22Rv1 (cell line): ENCODE measurements around the gene FBXO44.

Source experiments
- H3K27ac ChIP-seq: fragments of 450-650 bp; 2 replicates; pipeline ENCODE4 v1.5.1; 2017
- CTCF ChIP-seq: fragments of 450-650 bp; IDR thresholded peaks from 2 replicates; pipeline ENCODE4 v1.5.1; 2017; ENCODE audit warnings: mild to moderate bottlenecking
- ZFX ChIP-seq: fragments of 450-650 bp; IDR thresholded peaks from 2 replicates; pipeline ENCODE4 v1.6.1; 2017; ENCODE audit warnings: antibody characterized with exemption, borderline replicate concordance

FBXO44 gene

DNA sequence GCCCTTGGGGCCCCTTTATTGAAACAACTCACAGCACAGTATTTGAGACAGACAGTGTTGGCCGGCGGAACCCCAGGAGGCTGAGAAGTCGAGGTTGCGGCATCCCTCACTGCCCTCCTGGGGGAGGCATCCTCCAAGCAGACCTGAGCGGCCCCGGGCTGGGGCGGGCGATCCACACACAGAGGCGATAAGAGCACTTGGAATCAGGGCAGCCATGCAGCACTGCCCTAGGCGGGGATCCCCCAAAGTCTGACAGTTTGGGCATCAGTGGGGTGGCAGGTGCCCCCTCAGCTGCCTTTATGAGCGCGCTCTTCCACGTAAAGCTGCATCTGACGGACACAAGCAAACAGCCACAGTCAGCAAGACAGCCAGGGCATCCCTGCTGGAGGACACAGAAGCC lies 19.8 kb downstream of the FBXO44 start:
- no peak for TF ChIP-seq CTCF
- no peak for TF ChIP-seq ZFX
- no peak overlapping the region for H3K27ac ChIP-seq

- H3K27ac ChIP-seq = no peak overlapping the region
Observed at GRCh38 chr1:11675325-11675724, 20.6 kb downstream of the FBXO44 start.

DNA sequence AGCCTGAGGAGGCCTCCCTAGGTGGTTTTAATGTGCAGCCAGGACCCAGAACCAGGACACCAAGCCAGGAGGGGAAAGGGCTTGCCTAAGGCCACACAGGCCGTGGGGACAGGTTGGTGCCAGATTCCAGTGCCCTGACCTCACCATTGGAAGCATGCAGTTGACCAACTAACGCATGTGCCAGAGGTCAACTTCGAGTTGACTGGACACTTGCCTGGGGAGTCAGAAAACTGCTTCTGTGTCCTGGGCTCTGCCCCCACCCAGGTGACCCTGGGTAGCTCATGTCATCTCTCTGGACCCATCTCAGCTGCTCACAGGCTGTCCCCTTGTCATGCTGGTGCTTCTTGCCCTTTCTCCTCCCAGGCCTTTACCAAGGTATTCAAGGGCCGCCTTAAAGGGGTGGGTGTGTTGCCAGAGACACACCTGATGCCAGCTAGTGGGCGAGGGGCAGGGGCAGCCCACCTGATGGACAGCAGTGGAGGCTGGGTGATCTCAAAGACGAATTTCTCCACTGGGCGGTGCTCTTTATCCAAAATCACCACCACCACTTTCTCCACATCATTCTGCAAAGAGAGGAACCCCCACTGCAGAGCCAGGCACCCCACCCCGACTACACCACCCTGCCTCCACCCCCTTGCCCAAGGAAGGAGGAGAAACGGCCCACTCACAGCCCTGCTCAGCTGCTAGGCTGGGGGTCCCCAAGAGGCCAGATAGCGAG lies 21.9 kb downstream of the FBXO44 start:
- no peak for TF ChIP-seq ZFX
- no peak for TF ChIP-seq CTCF
- H3K27ac ChIP-seq = no peak overlapping the region

More at GRCh38 chr1:11675325-11675724, 20.6 kb downstream of the FBXO44 start:
- TF ChIP-seq CTCF (no peak), ZFX (no peak)

DNA sequence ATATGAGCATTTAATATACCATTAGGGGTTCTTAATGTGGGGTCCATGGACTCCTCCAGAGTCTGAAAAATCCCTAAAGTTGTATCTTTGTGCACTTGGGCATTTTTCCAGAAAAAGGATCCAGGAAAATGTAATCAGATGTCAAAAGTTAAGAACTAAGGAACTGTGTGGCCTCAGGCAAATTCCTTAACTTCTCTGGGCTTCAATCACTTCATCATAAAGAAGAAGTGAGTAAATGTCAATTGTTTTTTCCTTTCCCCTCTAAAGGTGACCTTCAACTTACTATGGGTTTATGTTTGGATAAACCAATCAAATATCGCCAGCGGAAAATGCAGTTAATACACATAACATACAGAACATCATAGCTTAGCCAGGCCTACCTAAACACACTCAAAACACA lies 23.8 kb downstream of the FBXO44 start:
- no peak for TF ChIP-seq CTCF
- no peak overlapping the region for H3K27ac ChIP-seq

DNA sequence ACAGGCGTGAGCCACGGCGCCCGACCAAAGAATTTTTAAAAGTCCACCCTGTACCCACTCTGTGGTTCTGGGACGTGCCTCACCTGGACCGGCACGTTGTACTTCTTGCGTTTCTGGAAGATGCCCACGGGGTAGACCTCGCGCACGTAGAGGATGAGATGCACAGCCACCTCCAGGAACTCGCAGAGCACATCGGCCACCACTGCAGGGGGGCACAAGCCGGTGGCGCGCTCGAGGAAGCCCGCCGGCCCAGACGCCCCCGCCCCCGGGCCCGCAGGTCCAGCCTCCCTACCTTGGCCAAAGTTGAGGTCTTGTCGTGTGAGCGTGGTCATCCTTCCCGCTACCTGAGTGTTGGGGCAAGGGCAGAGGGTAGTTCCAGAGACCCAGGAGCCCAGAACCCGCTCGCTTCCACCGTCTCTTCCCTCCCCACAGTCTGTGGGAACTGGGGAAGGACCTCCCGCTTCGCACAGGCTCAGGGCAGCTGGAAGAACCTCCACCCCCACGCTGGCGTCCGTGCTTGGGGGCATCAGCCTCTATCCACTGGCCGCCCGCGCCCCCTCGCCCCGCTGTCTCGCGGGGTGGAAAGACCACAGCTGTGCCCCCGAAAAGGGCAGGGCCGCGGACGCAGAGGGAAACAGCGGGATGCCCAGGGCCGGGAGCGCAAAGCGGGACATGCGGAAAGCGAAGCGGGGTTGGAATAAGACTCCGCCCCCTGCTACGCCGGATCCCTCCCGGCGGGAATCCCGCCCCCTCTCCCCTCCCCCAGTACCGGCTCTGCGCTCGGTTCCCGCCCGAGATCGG lies 25.8 kb downstream of the FBXO44 start:
- TF ChIP-seq CTCF = no peak
- no peak for TF ChIP-seq ZFX
- H3K27ac ChIP-seq = peak overlapping the region; percentile 80

DNA sequence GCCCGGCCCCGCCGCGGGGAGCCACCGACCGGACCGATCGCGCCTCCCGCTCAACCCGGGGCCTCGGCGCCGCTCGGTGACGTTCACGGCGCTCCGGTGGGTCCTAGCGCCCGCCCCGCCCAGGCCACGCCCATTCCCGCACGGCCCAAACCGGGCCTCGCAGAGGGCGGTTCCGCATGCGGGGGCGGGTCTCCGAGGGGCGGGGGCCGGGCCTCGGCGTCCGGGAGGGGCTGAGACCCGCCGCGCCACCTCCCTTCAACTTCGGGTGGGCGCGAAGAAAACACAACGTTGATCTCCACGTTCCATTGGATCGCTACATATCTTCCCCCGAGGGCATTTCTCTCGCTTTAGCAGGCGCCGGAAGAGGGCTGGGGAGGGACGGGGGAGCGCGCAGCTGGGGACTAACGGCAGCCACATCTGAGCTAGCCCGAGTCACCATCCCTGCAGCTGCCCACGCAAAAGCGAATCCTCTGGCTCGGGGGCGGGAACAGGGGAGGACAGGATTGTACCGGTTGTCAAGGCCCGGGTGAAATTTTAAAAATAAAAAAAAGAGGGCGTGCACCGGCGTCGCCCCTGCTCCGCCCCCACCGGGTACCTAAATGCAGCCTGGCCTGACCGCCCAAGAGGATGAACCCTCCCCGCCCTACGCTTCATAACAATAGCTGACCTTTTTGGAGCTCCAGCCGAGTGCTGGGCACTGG lies 26.5 kb downstream of the FBXO44 start, which contains the start of gene MAD2L2:
MAD2L2 (minus strand) TSS at position 78 of the 701 bp plus-strand sequence. CDS start 547 bp downstream, outside the sequence.
- TF ChIP-seq ZFX (no peak), CTCF (no peak)
- H3K27ac ChIP-seq = peak within 1 kb of the TSS; percentile 80
